Thymus (tissue), 11 donors: Measurements from ENCODE around the gene APBB1IP. TPM values are rescaled to one million over a fixed set of nuclear protein-coding genes. Genes with fewer than 3 reads are reported as not detected.
"Not testable (repeated sequence)": the region's sequence is repeated elsewhere in the genome, so short reads cannot be mapped to it uniquely, and the experiment has no call there.

Experiments used
- DNase-seq, 9 donors: peaks; one replicate each; pipeline ENCODE4 v3.0.0-alpha.2; 2013; ENCODE audit warnings: low spot score in 9 of 9, low read depth in 6 of 9, missing footprints in 1 of 9
- H3K27ac ChIP-seq, 2 donors: one replicate each; pipeline ENCODE4 v1.5.1; 2013; ENCODE audit warnings: control low read depth in 1 of 2, low read depth in 1 of 2, low read length in 1 of 2, mild to moderate bottlenecking in 1 of 2, moderate library complexity in 1 of 2
- H3K27me3 ChIP-seq, 2 donors: one replicate each; pipeline ENCODE4 v1.5.1; 2013; ENCODE audit warnings: low read length in 1 of 2; ENCODE audit not compliant: control insufficient read depth in 2 of 2, insufficient read depth in 1 of 2
- H3K36me3 ChIP-seq, 2 donors: one replicate each; pipeline ENCODE4 v1.5.1; 2013; ENCODE audit warnings: low read length in 1 of 2, mild to moderate bottlenecking in 1 of 2, moderate library complexity in 1 of 2; ENCODE audit not compliant: control insufficient read depth in 2 of 2, insufficient read depth in 2 of 2
- H3K4me1 ChIP-seq, 2 donors: one replicate each; pipeline ENCODE4 v1.5.1; 2013; ENCODE audit warnings: low read length in 2 of 2; ENCODE audit not compliant: control insufficient read depth in 2 of 2, insufficient read depth in 2 of 2
- H3K4me3 ChIP-seq, 2 donors: one replicate each; pipeline ENCODE4 v1.5.1; 2013; ENCODE audit warnings: low read length in 2 of 2, control low read depth in 1 of 2, mild to moderate bottlenecking in 1 of 2
- H3K9me3 ChIP-seq, 2 donors: one replicate each; pipeline ENCODE4 v1.5.1; 2013; ENCODE audit warnings: low read length in 1 of 2, mild to moderate bottlenecking in 1 of 2; ENCODE audit not compliant: control insufficient read depth in 2 of 2, insufficient read depth in 1 of 2
- WGBS: extraction: QIAGEN DNeasy Blood & Tissue Kit; methylation state at CpG from one replicate; pipeline ENCODE4 v1.1.7; 2013; 5-methylcytosine and 5-hydroxymethylcytosine counted together
- polyA plus RNA-seq: library from polyadenylated mRNA; stranded (reverse); fragments of 200-250 nt; gene quantifications from one replicate; pipeline ENCODE4 v1.2.3, GENCODE V29; 2013
- total RNA-seq: library from RNA; stranded (reverse); fragments of 120-200 nt; gene quantifications from one replicate; pipeline ENCODE4 v1.2.4, GENCODE V29; 2013
- donor health status: healthy.

APBB1IP gene
- total and polyA plus RNA-seq, 2 donors = 40.0 to 46.2 TPM

DNA sequence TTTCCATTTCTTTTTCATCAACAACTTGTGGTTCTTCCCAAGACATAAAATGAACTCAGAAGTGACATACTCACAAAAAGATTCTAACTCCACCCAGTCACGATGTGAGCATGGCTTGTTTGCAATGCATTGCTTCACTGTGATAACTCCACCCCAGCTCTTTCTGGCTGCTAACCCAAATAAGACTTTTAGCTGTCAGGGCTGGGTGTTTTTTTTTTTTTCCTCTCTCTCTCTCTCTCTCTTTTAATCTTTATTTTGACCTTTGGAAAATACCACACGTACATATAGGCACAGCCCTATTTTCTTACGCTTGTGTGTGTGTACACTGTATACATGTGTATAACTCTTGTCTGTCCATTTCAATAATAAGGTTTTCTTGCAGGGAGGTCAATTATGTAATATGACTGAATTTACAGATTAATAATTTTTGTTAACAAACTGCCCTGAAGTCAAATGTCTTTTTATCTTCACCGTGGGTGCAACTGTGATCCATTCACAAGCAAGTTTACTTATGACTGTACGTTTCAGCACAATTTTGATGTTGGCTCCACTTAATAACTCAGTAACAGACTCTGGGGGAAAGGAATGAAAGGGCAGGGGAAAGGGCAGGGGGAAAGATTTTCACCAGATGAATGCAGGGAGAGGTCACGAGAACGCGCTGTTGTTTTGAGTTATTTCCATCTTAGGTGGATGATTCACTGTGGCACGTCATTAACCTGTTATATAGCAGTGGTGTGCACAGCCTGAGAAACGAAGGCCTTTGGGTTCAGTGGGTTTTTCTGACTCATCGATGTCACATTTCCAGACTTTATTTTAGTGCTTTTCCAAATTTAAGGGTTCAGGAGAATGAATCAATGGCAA, 49.1 kb downstream of the APBB1IP start:
- WGBS = 71% methylated on average over 11 of the region's 11 CpGs
- H3K27ac ChIP-seq = peak overlapping the region; percentile 75 to 78
- peak in 2 of 9 donors; percentile 65 to 86 for DNase-seq
- no peak overlapping the region for H3K4me3 ChIP-seq
- H3K36me3 ChIP-seq = peaks cover 6 to 37% of the 10 kb centered on the region in 2 donors
- H3K27me3 ChIP-seq = no peaks in the 10 kb centered on the region
- H3K9me3 ChIP-seq = no peaks in the 10 kb centered on the region
- peaks cover 25 to 60% of the 10 kb centered on the region in 2 donors for H3K4me1 ChIP-seq

DNA sequence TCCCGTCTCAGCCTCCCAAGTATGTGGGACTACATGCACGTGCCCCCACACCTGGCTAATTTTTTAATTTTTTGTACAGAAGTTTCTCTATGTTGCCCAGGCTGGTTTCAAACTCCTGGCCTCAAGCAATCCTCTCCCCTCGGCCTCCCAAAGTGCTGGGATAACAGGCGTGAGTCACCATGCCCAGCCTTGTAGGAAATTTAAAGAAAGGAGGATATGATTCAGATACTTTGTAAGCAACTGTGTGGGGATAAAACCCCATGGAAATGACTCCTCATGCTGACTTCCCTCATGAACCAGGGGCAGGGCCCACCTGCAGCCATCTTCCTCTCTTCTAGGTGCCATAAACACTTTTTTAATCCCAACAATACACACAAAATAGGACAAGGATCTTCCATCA, 50.2 kb downstream of the APBB1IP start:
- H3K4me1 ChIP-seq = peaks cover 20 to 50% of the 10 kb centered on the region in 2 donors
- no peaks in the 10 kb centered on the region for H3K27me3 ChIP-seq
- H3K4me3 ChIP-seq = no peak overlapping the region
- 96% methylated on average over 4 of the region's 4 CpGs for WGBS
- no peak for DNase-seq
- H3K36me3 ChIP-seq = peaks cover 12 to 48% of the 10 kb centered on the region in 2 donors
- no peaks in the 10 kb centered on the region for H3K9me3 ChIP-seq
- no peak overlapping the region for H3K27ac ChIP-seq

DNA sequence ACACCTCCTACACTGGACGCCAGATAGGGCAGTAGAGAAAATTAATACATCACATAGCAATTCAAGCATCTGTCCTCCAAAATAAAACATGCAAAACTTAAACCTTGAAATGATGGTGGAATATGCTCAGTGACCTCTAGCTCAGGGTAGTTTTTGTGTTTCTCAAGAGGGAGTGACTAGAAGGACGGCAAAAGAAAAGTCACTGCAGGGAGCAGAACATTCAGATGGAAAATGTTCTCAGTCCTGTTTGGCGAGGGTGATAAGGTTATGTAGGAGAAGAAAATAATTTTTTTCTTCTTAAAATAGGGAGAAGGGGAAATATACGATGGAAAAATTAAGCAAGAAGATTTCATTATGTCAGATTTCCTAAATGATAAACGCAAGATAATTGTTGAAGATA, 50.9 kb downstream of the APBB1IP start:
- peaks cover 17 to 45% of the 10 kb centered on the region in 2 donors for H3K4me1 ChIP-seq
- 98% methylated on average over 5 of the region's 5 CpGs for WGBS

DNA sequence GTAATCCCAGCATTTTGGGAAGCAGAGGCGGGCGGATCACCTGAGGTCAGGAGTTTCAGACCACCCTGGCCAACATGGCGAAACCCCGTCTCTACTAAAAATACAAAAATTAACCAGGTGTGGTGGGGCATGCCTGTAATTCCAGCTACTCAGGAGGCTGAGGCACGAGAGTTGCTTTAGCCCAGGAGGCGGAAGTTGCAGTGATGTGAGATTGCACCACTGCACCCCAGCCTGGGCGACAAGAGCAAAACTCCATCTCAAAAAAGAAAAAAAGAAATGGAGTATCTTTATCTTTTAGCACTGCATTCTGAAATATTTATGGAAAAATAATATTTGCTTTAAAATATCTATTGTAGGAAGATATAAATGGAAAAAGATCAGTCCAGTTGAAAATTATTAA, 52.2 kb downstream of the APBB1IP start:
- H3K9me3 ChIP-seq, H3K4me3 ChIP-seq, H3K27ac ChIP-seq, DNase-seq, H3K27me3 ChIP-seq: not testable (repeated sequence)
- H3K4me1 ChIP-seq = peaks cover 14 to 36% of the 10 kb centered on the region in 2 donors
- WGBS = 95% methylated on average over 7 of the region's 7 CpGs
- peaks cover 25 to 67% of the 10 kb centered on the region in 2 donors for H3K36me3 ChIP-seq

More for the DNA sequence above, 50.9 kb downstream of the APBB1IP start:
- no peaks in the 10 kb centered on the region for H3K9me3 ChIP-seq
- no peaks in the 10 kb centered on the region for H3K27me3 ChIP-seq
- H3K27ac ChIP-seq = peak overlapping the region in 1 of 2 donors; percentile 8
- H3K36me3 ChIP-seq = peaks cover 19 to 56% of the 10 kb centered on the region in 2 donors
- no peak for DNase-seq
- H3K4me3 ChIP-seq = no peak overlapping the region

DNA sequence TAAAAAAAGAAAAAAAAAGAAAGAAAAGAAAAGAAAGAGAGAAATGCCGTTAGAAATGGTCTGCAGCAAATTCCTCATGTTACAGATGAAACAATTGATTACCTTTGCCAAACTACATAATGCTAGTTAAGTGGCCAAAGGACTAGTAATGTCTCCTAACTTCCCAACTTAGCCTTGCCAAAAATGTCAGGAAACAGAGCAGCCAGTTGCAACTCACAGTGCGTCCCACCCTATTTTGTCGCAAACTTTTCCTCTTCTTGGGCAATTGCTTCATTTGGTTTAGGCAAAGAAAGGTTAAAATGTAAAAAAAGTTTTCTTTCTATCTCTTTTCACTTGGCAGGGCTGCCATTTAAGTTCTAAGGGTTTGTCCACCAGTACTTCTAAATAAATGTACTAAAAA, 53.1 kb downstream of the APBB1IP start:
- peaks cover 10 to 28% of the 10 kb centered on the region in 2 donors for H3K4me1 ChIP-seq
- H3K4me3 ChIP-seq = no peak overlapping the region
- no peak for DNase-seq
- no peaks in the 10 kb centered on the region for H3K9me3 ChIP-seq
- H3K27me3 ChIP-seq = no peaks in the 10 kb centered on the region
- H3K36me3 ChIP-seq = peaks cover 27 to 69% of the 10 kb centered on the region in 2 donors
- 95% methylated on average over 3 of the region's 3 CpGs for WGBS
- H3K27ac ChIP-seq = no peak overlapping the region

DNA sequence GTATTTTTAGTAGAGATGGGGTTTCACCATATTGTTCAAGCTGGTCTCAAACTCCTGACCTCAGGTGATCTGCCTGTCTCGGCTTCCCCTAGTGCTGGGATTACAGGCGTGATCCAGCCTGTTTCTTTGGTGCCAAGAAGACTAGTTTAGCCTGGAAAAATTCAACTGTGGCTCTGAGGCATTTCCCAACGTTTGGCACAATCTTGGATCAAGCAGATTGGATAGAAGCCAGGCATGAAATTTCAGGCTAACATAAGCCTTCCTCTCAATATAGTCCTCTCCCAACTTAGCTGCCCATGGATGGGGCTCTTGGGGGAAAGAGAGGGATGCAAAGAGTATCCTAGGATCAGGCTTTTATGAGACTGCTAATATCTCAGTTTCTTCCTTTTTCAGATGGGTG, 53.8 kb downstream of the APBB1IP start:
- DNase-seq = no peak
- Histone ChIP-seq H3K9me3 (no peaks in the 10 kb centered on the region), H3K27ac (no peak overlapping the region), H3K27me3 (no peaks in the 10 kb centered on the region), H3K36me3 (peaks cover 30 to 69% of the 10 kb centered on the region in 2 donors), H3K4me1 (peaks cover 4 to 22% of the 10 kb centered on the region in 2 donors), H3K4me3 (no peak overlapping the region)
- WGBS = 92% methylated on average over 3 of the region's 3 CpGs

DNA sequence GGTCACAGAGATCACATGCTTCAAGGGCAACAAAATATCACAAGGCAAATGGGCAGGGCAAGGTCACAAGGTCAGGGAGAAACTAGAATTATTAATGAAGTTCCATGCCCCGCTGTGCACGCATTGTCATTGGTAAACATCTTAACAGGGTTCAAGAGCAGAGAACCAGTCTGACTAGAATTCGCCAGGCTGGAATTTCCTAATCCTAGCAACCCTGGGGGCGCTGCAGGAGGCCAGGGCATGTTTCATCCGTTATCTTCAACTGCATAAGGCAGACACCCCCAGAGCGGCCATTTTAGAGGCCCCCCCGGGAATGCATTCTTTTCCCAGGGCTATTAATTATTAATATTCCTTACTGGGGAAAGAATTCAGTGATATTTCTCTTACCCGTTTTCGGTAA, 54.6 kb downstream of the APBB1IP start:
- not testable (repeated sequence) for DNase-seq, H3K4me3 ChIP-seq, H3K27me3 ChIP-seq, H3K27ac ChIP-seq, H3K9me3 ChIP-seq
- Histone ChIP-seq H3K36me3 (peaks cover 37 to 75% of the 10 kb centered on the region in 2 donors), H3K4me1 (peaks cover 3 to 16% of the 10 kb centered on the region in 2 donors)
- WGBS = 85% methylated on average over 9 of the region's 9 CpGs

DNA sequence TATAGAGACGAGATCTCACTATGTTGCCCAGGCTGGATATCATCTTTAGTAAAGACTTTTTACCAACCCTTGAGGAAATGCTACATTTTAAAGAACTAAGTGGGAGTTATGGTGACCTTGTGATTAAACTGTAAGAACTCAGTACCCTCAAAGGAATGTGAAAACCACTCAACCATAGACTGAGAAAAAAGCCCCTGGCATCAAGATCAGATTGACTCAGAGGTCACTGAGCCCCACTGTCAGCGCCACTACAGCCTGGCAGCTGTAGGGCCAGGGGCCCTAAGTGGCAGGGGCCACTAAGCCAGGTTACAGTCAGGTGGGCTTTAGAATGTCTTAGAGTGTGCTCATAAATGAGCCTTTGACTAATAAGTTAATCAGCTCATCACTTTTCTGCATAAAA, 55.9 kb downstream of the APBB1IP start:
- H3K36me3 ChIP-seq = peaks cover 43 to 78% of the 10 kb centered on the region in 2 donors
- H3K27ac ChIP-seq = no peak overlapping the region
- WGBS = 98% methylated on average over 2 of the region's 2 CpGs
- no peaks in the 10 kb centered on the region for H3K27me3 ChIP-seq
- no peak for DNase-seq
- H3K4me3 ChIP-seq = no peak overlapping the region
- H3K4me1 ChIP-seq = peaks cover 3 to 9% of the 10 kb centered on the region in 2 donors
- no peaks in the 10 kb centered on the region for H3K9me3 ChIP-seq

DNA sequence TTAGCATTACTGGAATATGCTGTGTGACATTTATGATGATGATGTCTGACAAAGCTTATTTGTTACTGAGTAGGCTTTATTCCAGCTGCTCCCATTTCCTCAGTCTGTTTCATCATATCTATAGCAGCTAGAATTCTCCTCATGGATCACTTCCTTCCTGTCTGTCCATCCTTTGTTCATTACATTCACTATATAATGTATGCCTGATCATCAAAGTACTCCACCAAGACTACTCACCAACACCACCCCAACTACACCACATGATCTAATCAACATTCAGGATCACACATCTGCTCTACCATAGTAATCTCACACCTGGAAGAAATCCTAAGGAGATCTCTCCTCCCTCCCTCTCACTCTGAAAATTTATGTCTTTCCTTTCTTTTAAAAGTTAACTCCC, 61.3 kb downstream of the APBB1IP start:
- Histone ChIP-seq H3K9me3 (no peaks in the 10 kb centered on the region), H3K36me3 (peaks cover 52 to 92% of the 10 kb centered on the region in 2 donors), H3K4me3 (no peak overlapping the region), H3K27ac (peak overlapping the region in 1 of 2 donors; percentile 30), H3K27me3 (no peaks in the 10 kb centered on the region), H3K4me1 (peaks cover 2 to 13% of the 10 kb centered on the region in 2 donors)
- DNase-seq = no peak
